Fibroblast of villous mesenchyme (primary cell): ENCODE measurements around the gene SLC7A6OS. TPM values are rescaled to one million over a fixed set of nuclear protein-coding genes. Genes with fewer than 3 reads are reported as not detected.
A peak's percentile ranks its signal among the peaks of the same experiment; 100 is the strongest.

ENCODE experiments used
- DNase-seq: peaks from one replicate; pipeline ENCODE4 v3.0.0-alpha.2; 2010; ENCODE audit warnings: low read depth
- H3K4me3 ChIP-seq: 2 replicates; pipeline ENCODE4 v1.5.1; 2011; ENCODE audit warnings: low read depth, mild to moderate bottlenecking, low read length
- total RNA-seq: library from RNA; depleted of rRNA; stranded (reverse); fragments of >200 nt; gene quantifications from 2 replicates; pipeline ENCODE4 v1.2.3, GENCODE V29; 2012
- TF ChIP-seq, protein P1 (sequence below): IDR thresholded peaks from 2 replicates; pipeline ENCODE4 v1.5.1; 2012; ENCODE audit warnings: low read depth, mild to moderate bottlenecking, low read length; ENCODE audit not compliant: insufficient read depth

Gene SLC7A6OS
- total RNA-seq, 1 donor: 16.8 TPM

DNA sequence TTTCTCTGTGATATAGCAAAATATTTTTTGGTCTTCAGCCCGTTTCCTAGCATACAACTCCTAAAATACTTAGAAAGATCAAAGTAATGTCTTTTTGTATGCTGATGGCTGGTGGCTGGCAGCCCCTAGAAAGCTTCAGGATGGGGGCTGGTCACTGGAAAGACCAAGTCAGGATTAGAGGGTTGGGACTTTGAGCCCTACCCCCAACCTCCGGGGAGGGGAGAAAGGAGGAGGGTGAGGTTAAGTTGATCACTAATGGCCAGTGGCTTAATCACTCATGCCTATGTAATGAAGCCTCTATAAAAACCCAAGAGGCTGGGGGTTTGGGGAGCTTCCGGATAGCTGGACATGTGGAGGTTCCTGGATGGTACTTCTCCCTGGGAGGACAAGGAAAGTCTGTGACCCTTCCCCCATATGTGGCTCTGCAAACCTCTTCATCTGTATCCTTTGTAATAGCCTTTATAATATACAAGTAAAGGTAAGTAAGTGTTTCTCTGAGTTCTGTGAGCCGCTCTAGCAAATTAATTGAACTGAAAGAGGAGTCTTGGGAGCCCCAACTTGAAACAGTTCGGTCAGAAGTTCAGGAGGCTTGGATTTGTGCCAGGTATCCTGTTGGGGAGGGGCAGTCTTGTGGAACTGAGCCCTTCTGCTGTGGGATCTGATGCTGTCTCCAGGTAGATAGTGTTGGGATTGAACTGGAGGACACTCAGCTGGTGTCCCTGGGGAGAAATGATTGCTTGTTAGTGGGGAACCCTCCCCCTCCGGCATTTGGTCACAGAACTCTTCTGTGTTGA, 42.9 kb downstream of the SLC7A6OS start:
- H3K4me3 ChIP-seq: no peak overlapping the region
- TF ChIP-seq, protein P1, sequence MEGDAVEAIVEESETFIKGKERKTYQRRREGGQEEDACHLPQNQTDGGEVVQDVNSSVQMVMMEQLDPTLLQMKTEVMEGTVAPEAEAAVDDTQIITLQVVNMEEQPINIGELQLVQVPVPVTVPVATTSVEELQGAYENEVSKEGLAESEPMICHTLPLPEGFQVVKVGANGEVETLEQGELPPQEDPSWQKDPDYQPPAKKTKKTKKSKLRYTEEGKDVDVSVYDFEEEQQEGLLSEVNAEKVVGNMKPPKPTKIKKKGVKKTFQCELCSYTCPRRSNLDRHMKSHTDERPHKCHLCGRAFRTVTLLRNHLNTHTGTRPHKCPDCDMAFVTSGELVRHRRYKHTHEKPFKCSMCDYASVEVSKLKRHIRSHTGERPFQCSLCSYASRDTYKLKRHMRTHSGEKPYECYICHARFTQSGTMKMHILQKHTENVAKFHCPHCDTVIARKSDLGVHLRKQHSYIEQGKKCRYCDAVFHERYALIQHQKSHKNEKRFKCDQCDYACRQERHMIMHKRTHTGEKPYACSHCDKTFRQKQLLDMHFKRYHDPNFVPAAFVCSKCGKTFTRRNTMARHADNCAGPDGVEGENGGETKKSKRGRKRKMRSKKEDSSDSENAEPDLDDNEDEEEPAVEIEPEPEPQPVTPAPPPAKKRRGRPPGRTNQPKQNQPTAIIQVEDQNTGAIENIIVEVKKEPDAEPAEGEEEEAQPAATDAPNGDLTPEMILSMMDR: no peak
- DNase-seq: no peak

DNA sequence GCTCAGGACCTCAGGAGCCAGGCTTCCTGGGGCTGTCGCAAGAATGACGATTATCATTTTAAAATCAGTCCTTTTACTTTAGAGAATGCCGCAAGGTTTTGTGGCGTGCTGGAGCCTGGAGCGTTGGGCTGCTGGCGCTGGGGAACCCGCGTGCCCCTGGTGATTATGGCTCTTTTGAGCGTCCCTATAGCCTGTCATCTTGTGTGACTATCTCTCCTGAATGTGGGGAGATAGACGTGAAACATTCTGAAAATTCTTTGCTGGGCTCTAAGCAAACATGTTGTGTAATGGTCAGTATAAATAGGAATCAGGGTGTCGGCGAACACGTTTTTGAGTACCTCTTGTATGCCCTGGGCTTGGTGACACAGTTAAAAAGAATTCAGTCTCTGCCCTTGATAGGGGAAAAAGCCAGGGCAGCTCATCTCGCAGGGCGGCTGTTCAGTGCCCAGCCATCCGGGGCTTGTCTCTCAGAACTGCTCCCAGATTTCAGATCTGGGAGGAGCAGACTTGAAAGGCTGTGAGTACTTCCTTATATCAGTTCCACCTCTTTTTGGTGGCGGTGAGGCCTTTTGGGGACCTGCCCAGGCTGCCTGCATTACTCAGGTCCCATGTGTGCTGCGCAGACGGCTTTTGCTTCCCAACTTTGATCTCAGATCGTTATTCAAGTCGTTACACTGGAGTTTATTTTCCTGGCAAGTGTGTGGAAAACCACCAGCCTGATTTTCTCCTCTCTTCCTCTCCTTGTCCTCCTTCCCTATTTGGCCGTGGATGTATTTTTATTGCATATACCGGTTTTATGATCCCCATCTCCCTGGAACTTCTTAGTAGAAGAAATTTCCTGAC, 45.4 kb downstream of the SLC7A6OS start:
- H3K4me3 ChIP-seq: peak overlapping the region; percentile 93
- TF ChIP-seq, protein P1: no peak
- peak; percentile 82 for DNase-seq

DNA sequence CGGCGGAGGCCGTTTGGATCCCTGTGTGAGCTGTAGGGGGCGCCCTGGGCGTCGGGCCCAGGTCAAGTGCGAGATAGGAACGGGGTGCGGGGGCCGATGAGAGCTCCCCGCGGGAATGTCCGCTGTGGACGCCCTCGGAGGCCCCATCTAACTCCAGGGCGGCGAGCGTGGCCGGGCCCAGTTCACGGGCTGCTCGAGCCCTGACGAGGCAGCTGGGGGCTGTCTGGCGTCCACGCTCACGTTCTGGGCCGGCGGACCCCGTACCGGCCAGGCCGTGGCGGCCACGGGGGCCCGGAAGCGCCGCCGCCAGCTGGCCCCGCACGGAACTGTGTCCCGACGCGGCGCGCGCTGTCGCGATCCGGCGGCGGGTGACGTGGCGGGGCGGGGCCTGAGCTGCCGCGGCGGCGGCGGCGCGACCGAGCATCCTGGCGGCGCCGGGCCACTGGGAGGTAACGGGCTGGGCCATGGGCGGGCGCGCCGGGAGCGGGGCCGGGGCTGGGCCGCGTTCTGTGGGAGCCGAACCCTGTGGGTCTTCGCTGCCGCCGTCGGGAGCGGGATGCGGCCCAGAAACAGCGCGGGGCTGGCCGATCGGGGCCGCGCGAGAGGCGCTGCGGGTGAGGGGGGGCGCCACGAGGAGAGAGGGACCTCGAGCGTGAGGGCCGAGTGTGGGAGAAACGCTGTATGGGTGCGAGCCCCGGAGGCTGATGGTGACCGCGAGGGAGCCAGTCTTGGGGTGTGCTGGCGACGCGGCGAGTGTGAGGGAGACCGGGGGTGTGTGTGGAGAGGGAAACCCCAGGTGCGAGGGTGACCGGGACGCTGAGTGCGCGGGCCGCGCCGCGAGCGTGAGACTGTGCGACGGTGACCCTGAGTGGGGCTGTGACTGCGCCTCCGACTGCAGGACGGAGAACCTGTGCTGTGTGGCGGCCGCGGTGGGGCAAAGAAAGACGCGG, 46.3 kb downstream of the SLC7A6OS start, which contains the start of gene SLC7A6:
SLC7A6 (plus strand) TSS at position 399 of the 950 bp plus-strand sequence. CDS start 10,201 bp downstream, outside the sequence.
- DNase-seq: peak; percentile 75
- H3K4me3 ChIP-seq: peak within 1 kb of the TSS; percentile 93
- TF ChIP-seq, protein P1: peak; percentile 64

DNA sequence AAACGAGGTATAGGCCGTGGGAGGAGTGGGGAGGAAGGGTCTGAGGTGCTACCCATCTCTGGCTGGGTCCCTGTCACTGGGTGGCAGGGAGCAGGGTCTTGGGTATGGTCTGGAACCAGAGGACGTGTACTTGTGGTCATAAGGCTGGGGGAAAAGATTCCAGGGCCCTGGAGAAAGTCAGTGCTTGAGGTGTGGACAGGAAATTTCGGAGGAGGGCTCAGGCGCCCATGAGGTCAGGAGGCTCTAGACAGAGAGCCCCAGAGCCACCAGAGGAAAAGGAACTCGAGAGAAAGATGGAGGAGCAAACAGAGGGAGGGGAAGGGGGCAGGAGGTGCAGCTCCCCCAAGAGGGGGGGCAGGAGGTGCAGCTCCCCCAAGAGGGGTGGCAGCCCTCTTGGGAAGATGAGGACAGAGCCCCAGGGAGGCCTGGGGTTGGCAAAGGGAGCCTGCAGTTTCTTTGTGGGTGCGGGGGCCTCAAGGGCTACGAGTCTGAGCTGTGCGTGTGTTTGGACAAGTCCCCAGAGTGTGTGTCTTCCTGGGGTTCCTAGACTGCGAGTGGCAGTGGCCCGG, 47.1 kb downstream of the SLC7A6OS start:
- H3K4me3 ChIP-seq: peak overlapping the region; percentile 93
- TF ChIP-seq, protein P1: no peak
- no peak for DNase-seq

DNA sequence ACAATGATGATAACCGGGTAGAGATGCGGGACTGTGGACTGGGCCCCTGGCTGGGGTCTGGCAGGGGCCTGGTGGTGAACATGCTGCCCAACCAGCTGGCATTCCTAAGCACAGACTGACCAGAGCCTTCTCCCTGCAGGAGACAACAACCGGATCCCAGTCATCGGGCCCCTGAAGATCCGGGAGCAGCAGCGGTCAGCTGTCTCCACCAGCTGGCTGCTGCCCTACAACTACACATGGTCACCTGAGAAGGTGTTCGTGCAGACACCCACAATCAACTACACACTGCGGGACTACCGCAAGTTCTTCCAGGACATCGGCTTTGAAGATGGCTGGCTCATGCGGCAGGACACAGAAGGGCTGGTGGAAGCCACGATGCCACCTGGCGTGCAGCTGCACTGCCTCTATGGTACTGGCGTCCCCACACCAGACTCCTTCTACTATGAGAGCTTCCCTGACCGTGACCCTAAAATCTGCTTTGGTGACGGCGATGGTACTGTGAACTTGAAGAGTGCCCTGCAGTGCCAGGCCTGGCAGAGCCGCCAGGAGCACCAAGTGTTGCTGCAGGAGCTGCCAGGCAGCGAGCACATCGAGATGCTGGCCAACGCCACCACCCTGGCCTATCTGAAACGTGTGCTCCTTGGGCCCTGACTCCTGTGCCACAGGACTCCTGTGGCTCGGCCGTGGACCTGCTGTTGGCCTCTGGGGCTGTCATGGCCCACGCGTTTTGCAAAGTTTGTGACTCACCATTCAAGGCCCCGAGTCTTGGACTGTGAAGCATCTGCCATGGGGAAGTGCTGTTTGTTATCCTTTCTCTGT, 51.5 kb downstream of the SLC7A6OS start:
- no peak for DNase-seq
- H3K4me3 ChIP-seq: no peak overlapping the region
- TF ChIP-seq, protein P1: no peak
